NCI-H345 treated with DMSO at 0.1 percent for 48 hours (cell line): ENCODE measurements around the gene CDH13.

Experiments
- DNase-seq: peaks from one replicate; lab custom pipeline; 2025; ENCODE audit not compliant: unreplicated experiment; lab: John Stamatoyannopoulos, UW

The CDH13 gene

GRCh38 chr16:82834151-82834815 lies 207.5 kb downstream of the CDH13 start:
- no peak for DNase-seq

- DNase-seq: no peak
These were observed 208.9 kb downstream of the CDH13 start for GRCh38 chr16:82835487-82836155.

- no peak for DNase-seq
These were observed 214.3 kb downstream of the CDH13 start for GRCh38 chr16:82841108-82841507.

GRCh38 chr16:82843606-82844271 lies 217.0 kb downstream of the CDH13 start:
- DNase-seq: no peak

GRCh38 chr16:82845116-82845515 lies 218.3 kb downstream of the CDH13 start:
- no peak for DNase-seq

- DNase-seq: no peak
These were observed 220.0 kb downstream of the CDH13 start for GRCh38 chr16:82846806-82847205.

- no peak for DNase-seq
These were observed 221.2 kb downstream of the CDH13 start for GRCh38 chr16:82848013-82848412.

- DNase-seq: no peak
These were observed 225.7 kb downstream of the CDH13 start for GRCh38 chr16:82852388-82853008.

GRCh38 chr16:82855471-82855870 lies 228.7 kb downstream of the CDH13 start:
- DNase-seq: no peak

GRCh38 chr16:82857693-82858365 lies 231.1 kb downstream of the CDH13 start:
- no peak for DNase-seq

- DNase-seq: no peak
These were observed 232.9 kb downstream of the CDH13 start for GRCh38 chr16:82859662-82860061.

GRCh38 chr16:82860071-82860470 lies 233.3 kb downstream of the CDH13 start:
- DNase-seq: no peak

GRCh38 chr16:82862057-82862456 lies 235.3 kb downstream of the CDH13 start:
- DNase-seq: no peak

GRCh38 chr16:82864332-82865040 lies 237.7 kb downstream of the CDH13 start:
- DNase-seq: no peak

GRCh38 chr16:82865412-82865811 lies 238.6 kb downstream of the CDH13 start:
- DNase-seq: no peak

GRCh38 chr16:82867485-82867884 lies 240.7 kb downstream of the CDH13 start:
- no peak for DNase-seq

GRCh38 chr16:82874271-82874670 lies 247.5 kb downstream of the CDH13 start:
- no peak for DNase-seq

- no peak for DNase-seq
These were observed 247.9 kb downstream of the CDH13 start for GRCh38 chr16:82874672-82875071.

GRCh38 chr16:82876951-82877350 lies 250.2 kb downstream of the CDH13 start:
- DNase-seq: no peak

GRCh38 chr16:82878466-82878865 lies 251.7 kb downstream of the CDH13 start:
- no peak for DNase-seq

- DNase-seq: no peak
These were observed 253.6 kb downstream of the CDH13 start for GRCh38 chr16:82880346-82880745.
